ENCODE measurements around the gene CLVS2. TPM values are rescaled to one million over a fixed set of nuclear protein-coding genes. Genes with fewer than 3 reads are reported as not detected.
A peak's percentile ranks its signal among the peaks of the same experiment; 100 is the strongest.

Gene CLVS2
- polyA plus RNA-seq, 2 of the 4 experiments (the other 2 are of a cell fraction), result 0.01 to 0.04 TPM

DNA sequence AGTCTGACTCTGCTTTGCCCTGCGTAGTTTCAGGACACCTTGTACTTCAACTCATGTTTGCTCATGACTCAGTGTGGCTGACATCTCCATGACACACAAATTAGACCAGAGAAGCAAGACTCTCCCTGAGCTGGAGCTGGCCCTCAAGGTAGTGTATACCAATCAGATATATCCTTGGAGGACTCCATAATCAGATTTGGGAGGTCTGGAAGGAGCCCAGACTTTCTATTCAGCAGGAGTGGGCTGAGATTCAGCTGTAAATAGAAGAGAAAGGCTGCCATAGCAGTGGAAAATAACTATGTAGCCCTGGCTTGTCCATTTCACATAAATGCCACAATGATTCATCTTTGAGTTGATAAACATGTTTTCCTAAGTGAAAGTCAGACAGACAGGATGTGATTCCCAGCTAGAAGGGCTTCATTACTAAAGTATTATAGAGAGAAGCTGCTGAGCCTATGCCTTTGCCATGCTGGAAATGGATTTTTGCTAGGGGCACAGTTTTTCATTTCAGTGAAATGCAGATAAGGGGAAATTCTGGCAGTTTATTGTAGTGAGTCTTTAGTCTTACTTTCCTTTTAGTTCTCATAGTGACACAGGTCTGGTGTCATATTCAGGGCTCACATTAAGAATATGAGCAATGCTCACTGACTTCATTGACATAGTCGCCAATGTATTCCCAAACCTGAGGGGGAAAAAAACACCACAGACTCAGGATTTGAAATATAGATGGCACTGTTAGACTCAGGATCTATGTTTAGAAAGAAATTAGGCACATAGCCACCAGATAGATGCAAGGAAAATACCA lies 95.3 kb downstream of the CLVS2 start:
- POLR2A ChIA-PET, result interaction anchor here (1.1 kb wide), 1 partner anchor 35 kb away, joined by 3 read pairs; no protein-coding TSS in a partner anchor
- CTCF ChIA-PET, result no interaction called here

DNA sequence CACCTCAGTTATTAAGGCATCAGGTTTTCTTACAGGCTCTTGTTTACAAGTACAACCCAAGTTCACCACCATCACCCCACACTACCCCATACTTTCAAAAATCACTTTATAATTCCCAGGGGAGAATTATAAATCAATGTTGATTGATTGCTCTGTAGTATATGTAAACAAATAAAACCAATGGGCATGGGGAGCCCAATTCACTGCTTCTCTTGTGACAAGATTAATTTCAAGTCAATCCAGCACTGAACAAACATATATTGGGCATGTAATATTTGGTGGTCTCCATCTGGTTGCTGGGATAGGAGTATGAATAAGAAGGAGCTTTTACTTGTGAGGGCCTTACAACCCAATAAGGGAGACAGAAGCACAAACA lies 95.8 kb downstream of the CLVS2 start:
- peaks cover 15% of the 10 kb centered on the region for H3K4me1 ChIP-seq
- POLR2A ChIA-PET, result no interaction called here
- no peak for ATAC-seq
- no peak overlapping the region for H3K4me3 ChIP-seq
- peak overlapping the region; percentile 51 to 71; a peak in 5 of 6 replicates for H3K27ac ChIP-seq
- DNase-seq (ENCODE audit: low read depth in 1 of 2, low spot score in 1 of 2), result no peak
- no peak for FAIRE-seq
- no peak for TF ChIP-seq HEYL (CRISPR knock-in tag; IDR thresholded peaks at IDR 0.05)
- TF ChIP-seq RFX5 (IDR thresholded peaks at IDR 0.05), result no peak
- TF ChIP-seq SREBF2 (IDR thresholded peaks at IDR 0.05), result no peak
- TF ChIP-seq ZC3H11A (IDR thresholded peaks at IDR 0.05), result no peak
- CTCF ChIA-PET, result no interaction called here
- no peaks in the 10 kb centered on the region for H3K9me3 ChIP-seq
- peak overlapping the region; percentile 70 for H3K4me2 ChIP-seq

More for the DNA sequence above, 95.3 kb downstream of the CLVS2 start:
- FAIRE-seq (no peak), DNase-seq (ENCODE audit: low read depth in 1 of 2, low spot score in 1 of 2) (peak; percentile 3 to 51), ATAC-seq (peak; percentile 96 to 98)
- peak; percentile 55; the same call in 1 of the 2 replicates for TF ChIP-seq JUNB (IDR thresholded peaks at IDR 0.05)
- TF ChIP-seq FOSL2 (IDR thresholded peaks at IDR 0.05), result 0 out of 2 replicates have a peak, but pooled peaks have one; percentile 35
- peak; percentile 28; the same call in 1 of the 2 replicates for TF ChIP-seq FOSL2 (CRISPR knock-in tag; IDR thresholded peaks at IDR 0.05)
- no peak for TF ChIP-seq RAD21 (conservative IDR thresholded peaks at IDR 0.05 in 1 of 2, IDR thresholded peaks at IDR 0.05 in 1 of 2)
- 14% methylated on average over 2 of the region's 2 CpGs for WGBS (ENCODE audit: missing lambda C conversion rate)
- peak overlapping the region; percentile 70 for H3K4me2 ChIP-seq
- peak overlapping the region; percentile 51 to 71; a peak in 5 of 6 replicates for H3K27ac ChIP-seq
- peaks cover 15% of the 10 kb centered on the region for H3K4me1 ChIP-seq
- no peak overlapping the region for H3K4me3 ChIP-seq
- H3K9me3 ChIP-seq, result no peaks in the 10 kb centered on the region

DNA sequence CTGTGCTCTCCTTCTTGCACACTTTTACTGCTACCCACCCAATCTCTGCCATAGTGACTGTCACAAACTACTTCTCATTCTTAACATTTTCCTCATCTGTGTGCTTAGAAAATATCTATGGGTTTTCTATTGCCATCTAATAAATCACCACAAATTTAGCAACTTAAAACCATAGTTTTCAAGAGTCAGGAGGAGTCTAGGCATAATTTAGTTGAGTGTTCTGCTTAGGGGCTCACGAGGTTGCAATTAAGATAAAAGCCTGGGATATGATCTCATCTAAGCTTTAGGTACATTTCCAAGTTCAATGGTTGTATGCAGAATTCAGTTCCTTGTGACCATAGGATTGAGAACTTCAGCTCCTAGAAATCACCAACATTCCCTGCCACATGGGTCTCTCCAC lies 98.8 kb downstream of the CLVS2 start:
- no peak for DNase-seq (ENCODE audit: low read depth in 1 of 2, low spot score in 1 of 2)
- ChIA-PET CTCF (no interaction called here), POLR2A (no interaction called here)
- FAIRE-seq, result no peak
- Histone ChIP-seq H3K4me2 (no peak overlapping the region), H3K4me3 (no peak overlapping the region), H3K9me3 (no peaks in the 10 kb centered on the region), H3K4me1 (peaks cover 15% of the 10 kb centered on the region), H3K27ac (no peak overlapping the region)
- no peak for ATAC-seq
- TF ChIP-seq EP300 (IDR thresholded peaks at IDR 0.05), result no peak
- no peak for TF ChIP-seq HEYL (CRISPR knock-in tag; IDR thresholded peaks at IDR 0.05)
- no peak for TF ChIP-seq EHMT2 (IDR thresholded peaks at IDR 0.05; ENCODE audit: low read depth)
- no peak for TF ChIP-seq TP53 (CRISPR knock-in tag; IDR thresholded peaks at IDR 0.05)
- no peak for TF ChIP-seq RNF2 (IDR thresholded peaks at IDR 0.05; ENCODE audit: borderline replicate concordance, low read depth)
- no peak for TF ChIP-seq RFX5 (IDR thresholded peaks at IDR 0.05)
- no peak for TF ChIP-seq HDAC2 (IDR thresholded peaks at IDR 0.05)
- no peak for TF ChIP-seq CEBPB (IDR thresholded peaks at IDR 0.05)
- TF ChIP-seq SREBF2 (IDR thresholded peaks at IDR 0.05), result no peak
- no peak for TF ChIP-seq RAD21 (conservative IDR thresholded peaks at IDR 0.05 in 1 of 2, IDR thresholded peaks at IDR 0.05 in 1 of 2)
- TF ChIP-seq, protein P1, sequence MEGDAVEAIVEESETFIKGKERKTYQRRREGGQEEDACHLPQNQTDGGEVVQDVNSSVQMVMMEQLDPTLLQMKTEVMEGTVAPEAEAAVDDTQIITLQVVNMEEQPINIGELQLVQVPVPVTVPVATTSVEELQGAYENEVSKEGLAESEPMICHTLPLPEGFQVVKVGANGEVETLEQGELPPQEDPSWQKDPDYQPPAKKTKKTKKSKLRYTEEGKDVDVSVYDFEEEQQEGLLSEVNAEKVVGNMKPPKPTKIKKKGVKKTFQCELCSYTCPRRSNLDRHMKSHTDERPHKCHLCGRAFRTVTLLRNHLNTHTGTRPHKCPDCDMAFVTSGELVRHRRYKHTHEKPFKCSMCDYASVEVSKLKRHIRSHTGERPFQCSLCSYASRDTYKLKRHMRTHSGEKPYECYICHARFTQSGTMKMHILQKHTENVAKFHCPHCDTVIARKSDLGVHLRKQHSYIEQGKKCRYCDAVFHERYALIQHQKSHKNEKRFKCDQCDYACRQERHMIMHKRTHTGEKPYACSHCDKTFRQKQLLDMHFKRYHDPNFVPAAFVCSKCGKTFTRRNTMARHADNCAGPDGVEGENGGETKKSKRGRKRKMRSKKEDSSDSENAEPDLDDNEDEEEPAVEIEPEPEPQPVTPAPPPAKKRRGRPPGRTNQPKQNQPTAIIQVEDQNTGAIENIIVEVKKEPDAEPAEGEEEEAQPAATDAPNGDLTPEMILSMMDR (IDR thresholded peaks at IDR 0.05), result no peak
- 31% methylated on average over 1 of the region's 1 CpG for WGBS (ENCODE audit: missing lambda C conversion rate)

DNA sequence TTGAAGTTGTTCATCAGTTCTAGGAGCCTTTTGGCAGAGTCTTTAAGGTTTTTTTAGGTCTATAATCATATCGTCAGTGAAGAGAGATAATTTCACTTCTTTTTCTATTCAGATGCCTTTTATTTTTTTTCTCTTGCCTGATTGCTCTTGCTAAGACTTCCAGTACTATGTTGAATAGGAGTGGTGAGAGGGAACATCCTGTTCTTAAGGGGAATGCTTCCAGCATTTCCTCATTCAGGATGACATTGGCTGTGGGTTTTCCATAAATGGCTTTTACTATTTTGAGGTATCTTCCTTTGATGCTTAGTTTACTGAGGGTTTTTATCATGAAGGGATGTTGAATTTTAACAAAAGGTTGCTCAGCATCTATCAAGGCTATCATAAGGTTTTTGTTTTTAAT lies 109.5 kb downstream of the CLVS2 start:
- DNase-seq (ENCODE audit: low read depth in 1 of 2, low spot score in 1 of 2) (no peak), FAIRE-seq (no peak), ATAC-seq (no peak)
- 52% methylated on average over 1 of the region's 1 CpG for WGBS (ENCODE audit: missing lambda C conversion rate)
- ChIA-PET POLR2A (no interaction called here), CTCF (no interaction called here)
- TF ChIP-seq, protein P2, sequence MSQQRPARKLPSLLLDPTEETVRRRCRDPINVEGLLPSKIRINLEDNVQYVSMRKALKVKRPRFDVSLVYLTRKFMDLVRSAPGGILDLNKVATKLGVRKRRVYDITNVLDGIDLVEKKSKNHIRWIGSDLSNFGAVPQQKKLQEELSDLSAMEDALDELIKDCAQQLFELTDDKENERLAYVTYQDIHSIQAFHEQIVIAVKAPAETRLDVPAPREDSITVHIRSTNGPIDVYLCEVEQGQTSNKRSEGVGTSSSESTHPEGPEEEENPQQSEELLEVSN (IDR thresholded peaks at IDR 0.05; ENCODE audit: borderline replicate concordance, low read depth), result no peak
- TF ChIP-seq CBX8 (IDR thresholded peaks at IDR 0.05), result no peak
- no peak for TF ChIP-seq HDAC2 (IDR thresholded peaks at IDR 0.05)
- TF ChIP-seq NFE2L2 (conservative IDR thresholded peaks at IDR 0.05; ENCODE audit: low read length), result no peak
- TF ChIP-seq RNF2 (IDR thresholded peaks at IDR 0.05; ENCODE audit: borderline replicate concordance, low read depth), result no peak
- TF ChIP-seq TFCP2L1 (CRISPR knock-in tag; IDR thresholded peaks at IDR 0.05), result no peak
- Histone ChIP-seq H3K4me2 (no peak overlapping the region), H3K27ac (no peak overlapping the region), H3K9me3 (no peaks in the 10 kb centered on the region), H3K4me3 (no peak overlapping the region), H3K4me1 (no peaks in the 10 kb centered on the region)

All from A549 (cell line).